Sigmoid colon (tissue), 7 donors: ENCODE measurements around the gene TMEM271. TPM values are rescaled to one million over a fixed set of nuclear protein-coding genes. Genes with fewer than 3 reads are reported as not detected.

ENCODE experiments used
- DNase-seq: peaks from one replicate; pipeline ENCODE4 v3.0.0-alpha.2; 2019
- H3K27ac ChIP-seq, 4 donors: fragments of 200-600 bp; sonication (generic); one replicate each; pipeline ENCODE4 v1.5.1; 2016 to 2019; ENCODE audit warnings: mild to moderate bottlenecking in 1 of 4
- H3K27me3 ChIP-seq, 3 donors: fragments of 200-600 bp; sonication (generic); one replicate each; pipeline ENCODE4 v1.5.1; 2019; ENCODE audit warnings: mild to moderate bottlenecking in 1 of 3
- H3K36me3 ChIP-seq, 4 donors: fragments of 200-600 bp; sonication (generic); one replicate each; pipeline ENCODE4 v1.5.1; 2016 to 2019
- H3K4me1 ChIP-seq, 4 donors: fragments of 200-600 bp; sonication (generic); one replicate each; pipeline ENCODE4 v1.5.1; 2017 to 2019
- H3K4me3 ChIP-seq, 4 donors: fragments of 200-600 bp; sonication (generic); one replicate each; pipeline ENCODE4 v1.5.1; 2017 to 2019; ENCODE audit warnings: mild to moderate bottlenecking in 2 of 4, moderate library complexity in 1 of 4
- H3K9me3 ChIP-seq, 4 donors: fragments of 200-600 bp in 3 of 4; sonication (generic) in 3 of 4; one replicate each; pipeline versions ENCODE4 v1.5.1 to v1.6.1; 2013 to 2019
- CTCF ChIP-seq, 4 experiments: fragments of 450-650 bp in 3 of 4; fragments of 200-600 bp in 1 of 4; IDR thresholded peaks; one replicate each; pipeline ENCODE4 v1.5.1; 2016 to 2019; ENCODE audit warnings: antibody characterized with exemption in 4 of 4, mild to moderate bottlenecking in 3 of 4, moderate library complexity in 2 of 4
- EP300 ChIP-seq, 4 donors: sonication (generic); formaldehyde crosslinking; IDR thresholded peaks; one replicate each; pipeline ENCODE4 v1.6.1; 2017; ENCODE audit warnings: antibody characterized with exemption in 4 of 4
- POLR2A ChIP-seq, 2 donors: fragments of 450-650 bp; IDR thresholded peaks; one replicate each; pipeline ENCODE4 v1.6.1; 2016; ENCODE audit warnings: antibody characterized with exemption in 2 of 2, mild to moderate bottlenecking in 2 of 2, moderate library complexity in 2 of 2
- POLR2AphosphoS5 ChIP-seq, 4 donors: sonication (generic); formaldehyde crosslinking; IDR thresholded peaks; one replicate each; pipeline ENCODE4 v1.6.1; 2017; ENCODE audit warnings: antibody characterized with exemption in 4 of 4
- WGBS, 2 donors: extraction: QIAGEN DNeasy Blood & Tissue Kit; methylation state at CpG; one replicate each; pipeline ENCODE4 v1.1.7; 2013; 5-methylcytosine and 5-hydroxymethylcytosine counted together
- intact Hi-C: fragments of 100-400 bp; cut with DNase I; formaldehyde crosslinking; loops from one replicate; pipeline ENCODE4 v1.15.1; 2023
- polyA plus RNA-seq, 3 donors: library from polyadenylated mRNA; stranded (reverse); fragments of 200-250 nt; gene quantifications; one replicate each; pipeline ENCODE4 v1.2.3, GENCODE V29; 2013
- total RNA-seq, 4 donors: library from RNA; depleted of rRNA; stranded (reverse); fragments of >200 nt; gene quantifications; one replicate each; pipeline ENCODE4 v1.1.0, GENCODE V29; 2016
- donor health status: healthy with polysubstance abuse.
- donor health status: Bipolar disorder and iron deficiency.
- donor health status: healthy.

The TMEM271 gene
- total and polyA plus RNA-seq, 7 donors: 0.06 to 0.41 (median 0.36) TPM; not detected in 4

DNA sequence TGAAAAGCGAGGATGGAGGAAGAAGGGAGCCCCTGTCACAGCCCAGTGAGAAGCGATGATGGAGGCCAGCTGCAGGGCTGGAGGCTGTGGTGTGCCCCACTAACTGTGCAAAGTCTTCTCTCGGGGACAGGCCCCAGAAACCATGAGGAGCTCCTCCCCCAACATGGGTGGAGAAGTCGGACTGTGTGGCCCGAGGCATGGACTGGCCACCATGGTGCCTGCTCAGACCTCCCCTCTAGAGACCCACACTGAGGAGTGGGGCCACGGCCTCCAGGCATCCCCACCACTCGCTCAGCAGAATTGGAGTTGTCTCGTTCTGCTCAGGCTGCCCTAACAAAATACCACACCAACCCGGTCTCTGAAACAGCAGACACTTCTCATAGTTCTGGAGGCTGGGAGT is 37.0 kb upstream of the TMEM271 start:
- peaks cover 0 to 48% (median 6%) of the 10 kb centered on the region in 3 donors for H3K27me3 ChIP-seq
- no peaks in the 10 kb centered on the region for H3K4me1 ChIP-seq
- intact Hi-C loops: no loop called here
- no peak overlapping the region for H3K4me3 ChIP-seq
- no peaks in the 10 kb centered on the region for H3K9me3 ChIP-seq
- TF ChIP-seq POLR2AphosphoS5 (IDR thresholded peaks at IDR 0.05) (no peak), POLR2A (IDR thresholded peaks at IDR 0.05) (no peak), EP300 (IDR thresholded peaks at IDR 0.05) (no peak), CTCF (IDR thresholded peaks at IDR 0.05) (no peak)
- H3K36me3 ChIP-seq: no peaks in the 10 kb centered on the region
- no peak for DNase-seq
- H3K27ac ChIP-seq: no peak overlapping the region
- WGBS, 2 donors: 86 to 87% methylated on average over 9 of the region's 9 CpGs

DNA sequence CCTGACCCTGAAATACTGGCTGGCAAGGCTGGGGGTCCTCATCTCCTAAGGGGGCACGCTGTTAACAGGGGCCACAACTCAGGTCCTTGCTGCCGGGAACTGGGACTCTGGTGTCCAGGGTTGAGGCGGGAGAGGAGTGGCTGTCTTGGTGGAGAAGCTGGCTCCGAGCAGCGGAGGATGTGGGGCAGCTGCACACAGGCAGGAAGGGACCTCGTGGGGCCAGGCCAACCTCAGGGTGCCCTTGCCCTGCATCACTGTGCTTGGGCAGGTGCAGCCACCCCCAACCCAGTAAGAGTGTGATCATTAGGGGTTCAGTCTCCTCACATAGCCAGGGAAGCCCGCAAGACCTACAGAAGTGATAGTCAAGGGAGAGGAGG is 36.6 kb upstream of the TMEM271 start:
- no peaks in the 10 kb centered on the region for H3K9me3 ChIP-seq
- WGBS, 2 donors: 84 to 87% methylated on average over 7 of the region's 7 CpGs
- H3K4me3 ChIP-seq: no peak overlapping the region
- intact Hi-C loops: no loop called here
- TF ChIP-seq CTCF (IDR thresholded peaks at IDR 0.05) (no peak), EP300 (IDR thresholded peaks at IDR 0.05) (no peak), POLR2AphosphoS5 (IDR thresholded peaks at IDR 0.05) (no peak), POLR2A (IDR thresholded peaks at IDR 0.05) (no peak)
- no peak overlapping the region for H3K27ac ChIP-seq
- no peaks in the 10 kb centered on the region for H3K36me3 ChIP-seq
- H3K27me3 ChIP-seq: peaks cover 0 to 49% (median 6%) of the 10 kb centered on the region in 3 donors
- no peak for DNase-seq
- H3K4me1 ChIP-seq: no peaks in the 10 kb centered on the region

- Histone ChIP-seq H3K4me3 (no peak overlapping the region), H3K9me3 (no peaks in the 10 kb centered on the region), H3K27ac (no peak overlapping the region), H3K27me3 (peaks cover 0 to 44% (median 6%) of the 10 kb centered on the region in 3 donors), H3K4me1 (no peaks in the 10 kb centered on the region), H3K36me3 (no peaks in the 10 kb centered on the region)
- TF ChIP-seq EP300 (IDR thresholded peaks at IDR 0.05) (no peak), CTCF (IDR thresholded peaks at IDR 0.05) (no peak), POLR2AphosphoS5 (IDR thresholded peaks at IDR 0.05) (no peak), POLR2A (IDR thresholded peaks at IDR 0.05) (no peak)
- intact Hi-C loops: no loop called here
- DNase-seq: no peak
- WGBS, 2 donors: 82 to 83% methylated on average over 22 of the region's 22 CpGs
These were observed 36.1 kb upstream of the TMEM271 start for GRCh38 chr4:612052-612748.

GRCh38 chr4:610411-611261 is 34.5 kb upstream of the TMEM271 start:
- Histone ChIP-seq H3K4me1 (no peaks in the 10 kb centered on the region), H3K27me3 (peaks cover 0 to 38% (median 6%) of the 10 kb centered on the region in 3 donors), H3K4me3 (no peak overlapping the region), H3K36me3 (no peaks in the 10 kb centered on the region), H3K27ac (no peak overlapping the region), H3K9me3 (no peaks in the 10 kb centered on the region)
- intact Hi-C loops: no loop called here
- WGBS, 2 donors: 15 to 57% methylated on average over 10 of the region's 10 CpGs
- no peak for DNase-seq
- TF ChIP-seq POLR2AphosphoS5 (IDR thresholded peaks at IDR 0.05): no peak
- TF ChIP-seq CTCF (IDR thresholded peaks at IDR 0.05): no peak
- TF ChIP-seq POLR2A (IDR thresholded peaks at IDR 0.05): no peak
- TF ChIP-seq EP300 (IDR thresholded peaks at IDR 0.05): no peak
